HPDE6-E6E7 (cell line): ENCODE results near the gene SASS6.

Experiments
- DNase-seq: peaks from one replicate; pipeline ENCODE4 v3.0.0; 2011; ENCODE audit warnings: missing footprints; ENCODE audit errors: extremely low spot score

Gene SASS6

DNA sequence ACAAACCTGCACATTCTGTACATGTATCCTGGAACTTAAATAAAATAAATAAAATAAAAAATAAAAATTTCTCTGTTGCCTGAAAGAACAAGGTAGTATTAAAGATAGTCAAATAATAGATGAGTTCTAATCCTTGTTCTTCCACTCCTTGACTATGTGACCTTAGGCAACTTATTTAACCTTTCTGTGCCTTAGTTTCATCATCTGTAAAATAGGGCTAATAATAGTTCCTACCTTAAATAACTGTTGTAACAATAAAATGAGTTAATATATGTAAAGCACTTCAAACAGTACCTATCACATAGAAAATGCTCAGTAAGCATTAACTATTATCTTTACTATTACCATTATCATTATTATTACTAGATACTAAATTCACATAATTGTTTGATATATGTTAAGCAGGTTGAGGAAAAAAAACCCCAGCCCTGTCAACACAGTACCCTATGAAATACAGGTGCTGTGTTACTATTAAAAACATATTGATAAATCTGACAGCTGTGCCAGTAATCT lies 23.1 kb downstream of the SASS6 start:
- no peak for DNase-seq

DNA sequence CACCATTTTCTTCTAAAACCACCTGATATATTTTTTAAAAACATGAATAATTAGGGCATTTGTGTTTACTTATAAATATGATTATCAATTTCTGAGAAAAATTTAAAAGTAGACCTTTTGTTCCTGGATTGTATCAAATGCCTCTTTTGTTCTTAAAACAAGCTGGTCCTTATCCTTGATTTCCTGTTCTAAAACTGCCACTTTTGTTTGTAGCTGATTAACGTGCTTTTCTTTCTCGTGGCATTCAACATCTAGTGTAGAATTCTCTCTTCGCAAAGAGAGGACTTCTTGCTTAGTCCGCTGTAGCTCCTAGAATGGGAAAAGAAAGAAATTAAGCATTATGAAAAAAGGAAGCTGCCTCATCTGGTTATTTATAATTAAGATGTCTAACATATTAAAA lies 25.0 kb downstream of the SASS6 start:
- DNase-seq = no peak

DNA sequence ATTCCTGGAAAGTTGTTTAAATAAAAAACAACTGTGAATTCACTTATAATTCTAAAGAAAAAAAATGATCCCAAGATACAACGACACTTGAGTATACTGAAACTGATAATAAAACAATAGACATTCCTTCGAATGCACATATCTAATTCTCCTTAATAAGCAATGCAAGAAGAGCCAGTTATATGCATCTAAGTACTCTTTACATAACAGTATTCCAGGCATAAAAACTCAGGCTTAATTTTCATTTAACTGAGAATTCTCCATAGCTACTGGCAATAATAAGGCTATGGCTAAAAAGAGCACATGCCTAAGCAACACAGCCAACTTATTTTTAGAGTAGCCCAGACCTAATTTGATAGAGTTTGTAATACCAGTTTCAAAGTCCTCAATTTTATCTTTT lies 31.2 kb downstream of the SASS6 start:
- no peak for DNase-seq

DNA sequence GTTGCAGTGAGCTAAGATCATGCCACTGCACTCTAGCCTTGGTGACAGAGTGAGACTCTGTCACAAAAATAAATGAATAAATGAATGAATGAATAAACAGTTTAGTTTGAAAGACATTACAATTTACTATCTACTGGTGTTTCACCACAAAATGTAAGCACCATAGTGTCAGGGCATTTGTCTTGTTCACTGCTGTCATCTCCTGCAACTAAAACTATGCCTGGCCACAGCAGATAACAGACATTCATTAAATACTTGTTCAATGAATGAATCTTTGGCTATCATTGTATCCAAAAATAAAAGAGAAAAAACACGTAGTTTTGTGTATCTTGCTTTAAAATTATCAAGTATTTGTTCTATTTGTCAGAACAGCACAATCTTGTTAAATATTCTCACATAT lies 32.5 kb downstream of the SASS6 start:
- DNase-seq = no peak

DNA sequence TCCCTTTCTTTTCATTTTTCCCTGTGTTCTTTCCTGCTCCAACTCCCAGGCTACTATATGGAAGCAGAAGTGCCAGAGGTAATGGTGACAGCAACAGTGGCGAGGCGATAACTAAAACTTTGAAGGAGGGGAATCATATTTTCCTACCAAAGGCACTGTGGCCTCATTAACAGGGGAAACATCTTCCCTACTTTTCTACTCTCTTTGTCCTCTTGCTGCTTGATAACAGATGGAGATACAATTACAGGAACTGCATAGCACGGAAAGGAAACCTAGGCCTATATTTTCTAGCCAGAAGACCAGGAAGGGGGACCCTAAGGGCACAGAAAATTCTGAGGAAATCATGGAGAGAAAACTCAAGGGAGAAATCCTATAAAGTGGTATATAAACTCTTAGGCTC lies 42.3 kb downstream of the SASS6 start:
- no peak for DNase-seq

DNA sequence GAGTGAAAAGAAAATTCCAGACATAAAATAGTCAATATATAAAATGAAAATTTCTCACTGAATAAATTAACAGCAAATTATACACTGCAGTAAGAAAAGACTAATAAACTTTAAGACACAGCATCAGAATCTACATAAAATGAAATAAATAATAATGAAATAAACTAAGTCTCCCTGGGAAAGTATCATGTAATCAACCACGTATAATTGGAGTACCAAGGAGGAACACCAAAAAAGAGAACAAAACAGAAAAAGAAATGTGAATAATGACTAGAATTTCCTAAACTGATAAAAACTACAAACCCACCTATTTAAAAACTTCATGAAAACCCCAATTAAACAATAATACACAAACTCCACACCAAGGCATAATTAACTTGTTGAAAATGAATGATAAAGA lies 43.6 kb downstream of the SASS6 start:
- no peak for DNase-seq

DNA sequence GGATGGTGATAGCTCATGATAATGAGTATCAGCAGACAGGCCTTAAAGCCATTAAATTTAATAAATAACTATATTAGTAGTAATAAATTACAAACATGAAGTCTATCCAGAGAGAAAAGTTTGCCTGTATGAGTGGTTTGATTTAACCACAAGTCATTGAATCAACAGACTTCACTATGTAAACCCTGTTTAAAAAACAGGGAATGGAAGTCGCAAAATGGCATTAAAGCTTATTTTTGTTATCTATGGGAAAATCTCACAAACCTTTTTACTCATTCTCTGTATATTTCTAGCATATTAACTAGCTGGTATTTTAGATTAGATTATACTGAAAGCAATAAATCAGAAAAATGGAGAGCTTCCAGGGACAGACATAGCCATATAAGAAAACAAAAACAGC lies 45.3 kb downstream of the SASS6 start:
- DNase-seq = no peak

DNA sequence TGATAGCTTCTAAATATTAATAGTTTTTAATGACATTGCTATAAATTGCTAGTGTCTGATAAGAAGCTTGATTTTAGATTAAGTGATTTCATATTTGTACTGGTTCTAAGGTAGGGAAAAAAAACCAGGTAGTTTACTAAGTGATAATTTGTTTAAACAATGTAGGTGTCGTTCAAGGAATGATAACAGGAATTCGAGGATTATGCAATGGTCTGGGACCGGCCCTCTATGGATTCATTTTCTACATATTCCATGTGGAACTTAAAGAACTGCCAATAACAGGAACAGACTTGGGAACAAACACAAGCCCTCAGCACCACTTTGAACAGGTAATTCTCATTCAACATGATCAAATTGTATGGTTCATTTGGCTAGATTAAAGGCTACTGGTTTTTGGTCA lies 52.4 kb downstream of the SASS6 start:
- no peak for DNase-seq

DNA sequence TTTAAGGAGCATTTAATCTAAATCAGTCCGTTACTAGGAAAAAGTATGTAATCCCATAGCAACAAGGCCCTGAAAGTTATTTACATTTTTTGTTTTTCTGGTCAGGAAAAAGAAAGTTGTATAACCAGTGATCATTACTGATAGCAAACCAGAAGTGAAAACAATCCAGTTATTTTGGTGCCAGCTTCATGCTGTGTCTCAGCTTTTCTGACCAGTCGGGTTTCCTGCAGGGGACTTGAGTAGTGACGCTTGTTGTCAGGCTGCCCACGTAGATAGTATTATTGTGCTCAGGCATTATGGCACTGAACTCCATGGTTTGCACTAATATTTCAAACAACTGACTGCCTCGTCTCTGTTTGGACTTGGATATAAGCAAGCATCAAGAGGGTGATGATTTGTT lies 55.2 kb downstream of the SASS6 start:
- no peak for DNase-seq

DNA sequence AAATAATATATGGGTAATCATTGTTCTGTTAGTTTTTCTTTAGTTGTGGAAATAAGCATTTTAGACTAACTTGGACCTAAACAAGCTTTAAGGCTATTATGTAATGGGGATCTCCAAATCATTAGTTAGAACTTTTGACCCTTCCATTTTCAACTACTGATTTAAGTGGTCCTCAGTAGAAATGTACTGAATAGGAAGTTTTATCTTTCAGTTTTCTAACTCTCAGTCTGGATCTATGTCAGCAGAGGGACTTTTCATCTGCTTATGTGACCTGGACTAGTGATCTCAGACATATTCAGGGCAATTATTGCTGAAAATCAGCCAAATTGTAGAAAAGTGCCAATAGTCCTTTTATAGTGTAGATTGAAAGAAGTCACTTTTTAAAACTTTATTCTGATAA lies 56.0 kb downstream of the SASS6 start:
- DNase-seq = no peak

DNA sequence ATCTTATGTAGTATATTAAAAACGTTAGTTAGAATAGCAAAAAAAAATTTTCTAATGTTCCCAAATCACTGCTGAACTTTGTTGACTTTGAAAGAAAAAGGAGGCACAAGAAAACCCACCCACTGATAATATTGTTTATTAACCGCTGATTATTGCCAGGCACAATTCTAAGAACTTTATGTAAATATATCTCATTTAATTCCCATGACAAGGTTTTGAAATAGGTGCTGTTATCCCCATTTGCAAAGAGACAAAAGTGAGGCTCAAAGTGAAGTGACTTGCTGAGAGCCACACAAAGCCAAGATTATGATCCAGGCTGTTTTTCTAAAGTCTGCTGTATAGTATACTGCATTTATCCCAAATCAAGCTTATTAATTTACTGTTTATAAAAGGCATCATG lies 56.4 kb downstream of the SASS6 start:
- no peak for DNase-seq

DNA sequence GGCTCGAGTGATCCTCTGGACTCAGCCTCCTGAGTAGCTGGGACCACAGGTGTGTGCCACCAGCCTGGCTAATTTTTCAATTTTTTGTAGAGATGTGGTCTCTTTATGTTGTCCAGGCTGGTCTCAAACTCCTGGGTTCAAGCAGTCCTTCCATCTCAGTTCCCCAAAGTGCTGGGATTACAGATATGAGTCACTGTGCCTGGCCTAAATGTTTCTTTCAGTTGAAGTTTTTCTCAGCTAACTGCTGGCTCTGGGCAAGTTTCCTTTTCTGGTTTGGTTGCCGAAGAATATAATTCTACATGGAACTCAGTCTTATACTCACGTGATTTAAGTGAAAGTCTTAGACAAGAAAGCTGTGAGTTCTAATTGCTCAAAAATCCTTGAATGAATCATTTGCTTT lies 57.0 kb downstream of the SASS6 start:
- DNase-seq = no peak

DNA sequence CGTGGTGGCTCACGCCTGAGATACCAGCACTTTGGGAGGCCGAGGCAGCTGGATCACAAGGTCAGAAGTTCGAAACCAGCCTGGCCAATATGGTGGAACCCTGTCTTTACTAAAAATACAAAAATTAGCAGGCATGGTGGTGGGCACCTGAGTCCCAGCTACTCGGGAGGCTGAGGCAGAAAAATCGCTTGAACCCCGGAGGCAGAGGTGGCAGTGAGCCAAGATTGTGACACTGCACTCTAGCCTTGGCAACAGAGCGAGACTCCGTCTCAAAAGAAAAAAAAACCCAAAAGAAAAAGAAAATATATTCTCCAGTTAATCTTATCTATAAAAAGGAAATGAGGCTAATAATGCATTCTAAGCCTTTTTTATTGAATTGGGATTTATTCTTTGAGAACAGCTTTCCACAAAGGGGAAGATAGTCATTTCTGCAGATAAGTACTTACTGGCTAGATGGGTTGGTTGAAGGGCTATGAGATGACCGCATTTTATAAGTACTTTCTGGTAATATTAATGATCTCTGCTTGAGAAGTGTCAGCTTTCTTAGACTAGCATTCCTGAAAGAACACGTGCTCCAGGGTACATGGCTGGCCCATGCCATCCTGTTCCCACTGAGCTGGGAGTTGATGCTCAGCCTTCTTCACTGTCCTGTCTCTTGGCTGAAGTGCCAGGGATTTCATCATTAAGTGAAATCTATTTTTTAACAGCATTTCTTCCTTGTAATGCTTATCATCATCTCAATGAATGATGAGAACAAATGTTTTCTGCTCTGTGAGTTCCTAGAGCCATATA lies 57.9 kb downstream of the SASS6 start:
- DNase-seq = no peak

DNA sequence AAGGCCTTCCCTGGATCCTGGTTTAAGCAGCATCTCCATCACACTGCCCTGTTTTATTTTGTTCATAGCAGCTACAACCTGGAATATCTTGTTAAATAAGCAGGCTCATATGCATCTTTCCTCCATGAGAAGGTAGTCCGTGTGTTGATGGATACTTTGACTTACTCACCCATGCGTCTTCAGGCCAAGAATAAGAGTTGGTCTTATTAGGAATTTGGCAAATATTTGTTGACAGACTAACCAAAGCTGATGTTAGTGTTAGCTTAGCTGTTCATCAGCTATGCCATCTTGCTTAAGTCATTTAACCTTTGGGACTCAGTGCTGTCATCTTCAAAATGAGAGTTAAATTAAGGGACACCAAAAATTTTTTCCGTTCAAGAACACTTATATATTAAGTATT lies 59.2 kb downstream of the SASS6 start:
- no peak for DNase-seq

DNA sequence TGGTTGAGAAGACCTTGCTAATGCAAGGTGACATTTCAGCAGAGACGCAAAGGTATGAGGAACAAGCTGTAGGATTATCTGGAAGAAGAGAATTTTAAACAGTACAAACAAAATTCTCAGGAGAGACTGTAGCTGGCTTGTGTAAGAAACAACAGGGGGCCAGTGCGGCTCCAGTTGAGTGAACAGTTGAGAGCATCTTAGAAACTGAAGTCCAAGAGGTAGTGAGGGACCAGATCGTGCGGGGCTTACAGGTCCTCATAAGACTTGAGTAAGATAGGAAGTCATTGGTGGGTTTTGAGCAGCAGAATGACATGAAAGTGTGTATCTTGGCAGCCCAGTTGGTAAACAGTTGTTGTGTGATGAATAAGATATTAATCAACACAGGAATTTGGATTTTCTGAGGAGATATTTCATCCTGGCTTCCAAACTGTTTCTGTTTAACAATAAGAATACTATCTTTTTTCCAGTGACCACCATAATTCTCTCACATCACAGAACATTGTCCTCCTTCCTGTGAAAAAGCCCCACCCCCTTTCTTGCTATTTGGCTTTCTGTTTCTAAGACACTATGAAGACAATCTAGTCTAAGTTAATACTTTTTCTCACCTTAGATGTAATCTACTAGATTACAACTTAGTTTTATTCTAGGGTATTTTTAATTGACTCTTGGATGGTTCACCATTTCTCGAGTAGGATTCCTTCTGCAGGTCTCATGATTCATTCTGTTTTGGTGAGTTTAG lies 62.4 kb downstream of the SASS6 start:
- no peak for DNase-seq

DNA sequence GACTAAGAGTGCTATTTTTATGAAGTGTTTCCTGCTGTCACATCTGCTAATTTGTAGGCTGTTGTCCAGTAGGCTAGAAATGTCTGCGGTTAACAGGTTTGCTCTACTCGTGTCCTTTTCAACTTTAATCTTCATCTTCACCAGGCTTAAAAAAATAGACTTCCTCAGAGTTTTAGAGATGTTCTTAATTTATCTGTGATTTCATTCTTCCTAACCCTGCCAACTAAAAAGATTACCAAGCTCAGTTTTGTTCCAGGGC lies 66.8 kb downstream of the SASS6 start:
- DNase-seq = no peak

DNA sequence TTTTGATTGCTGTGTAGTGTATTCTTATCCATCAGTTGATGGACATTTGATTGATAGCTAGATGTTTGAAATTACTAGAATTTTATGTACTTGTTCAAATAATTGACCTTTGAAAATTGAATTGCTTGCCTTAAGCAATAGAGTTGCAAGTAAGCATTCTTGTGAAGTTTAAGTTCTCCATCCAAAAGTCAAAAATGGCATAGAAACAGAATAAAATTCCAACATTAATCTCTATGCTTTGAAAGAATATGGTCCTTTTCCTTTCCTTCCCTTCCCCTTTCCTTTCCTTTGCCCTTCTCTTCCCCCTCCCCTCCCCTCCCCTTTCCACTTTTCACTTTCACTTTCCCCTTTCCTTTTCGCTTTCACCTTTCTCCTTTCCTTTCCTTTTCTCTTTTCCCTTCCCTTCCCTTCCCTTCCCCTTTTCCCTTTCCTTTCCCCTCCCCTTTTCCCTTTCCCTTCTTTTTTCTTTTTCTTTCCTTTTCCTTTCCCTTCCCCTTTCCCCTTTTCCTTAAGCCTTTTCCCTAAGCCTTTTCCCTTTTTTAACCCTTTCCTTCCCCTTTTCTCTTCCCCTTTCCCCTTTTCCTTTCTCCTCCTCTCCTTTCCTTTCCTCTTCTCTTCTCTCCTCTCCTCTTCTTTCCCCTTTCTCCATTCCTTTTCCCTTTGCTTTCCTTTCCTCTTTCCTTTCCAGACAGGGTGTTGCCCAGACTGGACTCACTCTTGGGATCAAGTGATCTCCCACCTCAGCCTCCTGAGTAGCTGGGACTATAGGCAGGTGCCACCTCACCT lies 67.4 kb downstream of the SASS6 start:
- no peak for DNase-seq

DNA sequence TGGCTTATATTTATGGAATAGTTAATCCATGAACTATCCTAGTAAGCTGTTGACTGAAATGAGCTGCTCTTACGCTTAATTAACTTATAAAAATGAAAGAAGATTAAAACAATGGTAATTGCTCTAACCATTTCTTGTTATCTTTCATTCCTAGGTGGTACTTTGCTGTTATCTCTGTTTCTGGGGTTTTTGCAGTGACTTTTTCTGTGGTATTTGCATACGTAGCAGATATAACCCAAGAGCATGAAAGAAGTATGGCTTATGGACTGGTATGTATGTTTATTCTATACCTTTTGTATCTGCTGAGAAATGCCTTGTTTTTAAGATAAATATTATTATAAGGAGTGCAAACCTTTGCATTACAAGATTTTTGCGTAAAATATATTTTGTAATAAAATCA lies 71.0 kb downstream of the SASS6 start:
- DNase-seq = no peak

DNA sequence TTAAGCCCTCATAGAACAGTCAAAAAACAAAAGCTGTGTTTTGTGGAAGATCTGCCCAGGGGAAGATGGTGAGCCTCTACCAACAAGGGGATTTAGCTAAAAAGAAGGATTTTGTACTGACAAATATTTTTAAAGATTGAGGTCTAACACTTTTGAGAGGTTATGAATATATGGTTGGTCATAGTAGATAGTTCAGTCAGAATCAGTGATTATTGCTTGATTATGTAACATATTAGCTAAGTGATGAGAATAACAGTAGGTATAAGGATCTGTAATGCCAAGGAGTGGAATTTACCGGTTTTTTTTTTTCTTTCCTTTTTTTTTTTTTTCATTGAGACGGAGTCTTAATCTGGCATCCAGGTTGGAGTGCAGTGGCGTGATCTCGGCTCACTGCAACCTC lies 79.0 kb downstream of the SASS6 start:
- no peak for DNase-seq

DNA sequence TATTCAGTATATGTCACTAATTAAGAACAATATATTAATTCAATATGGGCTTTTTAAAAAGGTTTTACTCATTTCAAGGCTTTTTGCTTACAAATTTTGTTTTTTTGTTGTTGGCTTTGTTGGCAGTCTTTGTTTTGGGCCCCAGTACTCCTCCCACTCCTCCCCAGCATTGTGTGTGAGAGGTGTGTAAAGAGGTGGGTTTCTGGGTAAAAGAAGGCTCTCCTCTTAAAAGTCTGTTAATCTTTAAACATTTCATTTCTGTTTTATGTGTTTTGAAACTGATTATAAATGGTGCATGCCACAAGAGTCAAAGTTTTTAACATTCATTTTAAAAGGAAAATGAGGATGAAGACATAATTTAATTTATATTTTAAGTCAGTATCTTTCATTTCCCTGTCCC lies 79.6 kb downstream of the SASS6 start:
- no peak for DNase-seq

DNA sequence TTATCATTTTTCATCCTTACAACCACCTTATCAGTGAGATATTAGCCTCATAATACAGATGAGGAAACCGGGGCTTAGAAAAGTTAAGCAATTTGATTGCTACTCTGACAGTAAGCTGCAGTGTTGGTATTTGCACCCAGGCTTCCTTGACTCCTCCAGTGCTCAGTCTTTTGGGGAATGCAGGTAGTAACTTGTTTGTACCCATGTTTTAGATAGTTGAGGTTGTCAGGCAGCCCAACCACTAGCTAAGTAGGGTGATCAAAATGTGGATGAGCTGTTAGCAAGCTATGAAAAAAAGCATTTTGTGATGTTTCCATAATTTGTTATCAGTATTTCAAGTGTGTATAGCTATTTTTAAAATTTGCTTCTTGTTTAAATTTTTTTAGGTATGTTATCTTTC lies 80.8 kb downstream of the SASS6 start:
- no peak for DNase-seq

DNA sequence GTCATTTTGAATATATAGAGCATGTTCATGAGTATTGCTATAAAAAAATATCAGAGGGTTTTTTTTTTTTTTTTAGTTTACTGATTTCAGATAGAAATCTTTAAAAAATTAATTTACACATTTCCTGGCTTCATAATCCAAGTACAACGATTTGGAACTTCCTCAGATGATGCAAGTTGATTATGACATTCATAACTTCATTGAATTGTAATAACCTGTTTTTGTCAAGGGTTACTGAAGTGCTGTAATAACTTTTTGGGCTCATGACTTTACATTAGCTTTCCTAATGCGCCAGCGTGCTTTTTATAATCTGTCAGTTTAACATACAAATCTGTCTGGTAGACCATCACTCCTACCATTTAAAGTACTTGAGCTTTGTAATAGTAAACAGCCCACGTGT lies 81.3 kb downstream of the SASS6 start:
- no peak for DNase-seq

DNA sequence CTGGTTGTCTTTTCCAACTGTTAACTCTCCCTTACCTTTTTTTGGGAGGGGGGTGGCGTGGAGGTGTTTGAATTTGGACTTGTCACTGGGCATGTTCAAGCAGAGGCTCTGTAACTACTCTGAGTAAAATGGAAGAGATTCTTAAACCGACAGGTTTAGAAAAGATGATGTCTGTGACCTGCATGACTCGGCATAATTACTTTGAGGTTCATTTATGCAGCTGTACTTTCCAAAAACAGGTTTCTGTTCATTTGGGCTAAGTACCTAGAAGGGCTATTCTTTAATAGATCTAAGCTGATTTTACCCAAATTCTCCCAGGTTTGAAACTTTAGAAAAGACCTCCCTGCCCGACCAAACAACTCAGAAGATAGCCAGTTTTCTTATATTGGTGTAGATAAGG lies 82.6 kb downstream of the SASS6 start:
- no peak for DNase-seq
